Kidney (tissue), 14 donors: ENCODE measurements around the gene RGS14. TPM values are rescaled to one million over a fixed set of nuclear protein-coding genes. Genes with fewer than 3 reads are reported as not detected.
A peak's percentile ranks its signal among the peaks of the same experiment; 100 is the strongest.

Source experiments
- DNase-seq, 5 donors: peaks; one replicate each; pipeline ENCODE4 v3.0.0-alpha.2; 2013 to 2020
- FAIRE-seq: peaks from 2 replicates; lab custom pipeline; 2012; peaks lifted over from hg19 to GRCh38; lab: Jason Lieb, UNC
- H3K27ac ChIP-seq, 2 donors: one replicate each; pipeline ENCODE4 v1.7.0; 2013; ENCODE audit warnings: low read depth in 2 of 2, low read length in 2 of 2, inconsistent platforms in 1 of 2
- H3K27me3 ChIP-seq: one replicate; pipeline ENCODE4 v1.7.1; 2013; ENCODE audit warnings: low read length, inconsistent platforms; ENCODE audit not compliant: control insufficient read depth, insufficient read depth
- H3K36me3 ChIP-seq, 3 donors: one replicate each; pipeline versions ENCODE4 v1.7.0 to v1.7.1; 2013; ENCODE audit warnings: low read length in 3 of 3, control low read depth in 1 of 3, inconsistent platforms in 1 of 3; ENCODE audit not compliant: insufficient read depth in 3 of 3, control insufficient read depth in 2 of 3
- H3K4me1 ChIP-seq, 3 donors: one replicate each; pipeline versions ENCODE4 v1.7.0 to v1.7.1; 2013; ENCODE audit warnings: low read length in 3 of 3, inconsistent platforms in 1 of 3, low read depth in 1 of 3; ENCODE audit not compliant: control insufficient read depth in 2 of 3, insufficient read depth in 2 of 3
- H3K4me3 ChIP-seq, 3 donors: one replicate each; pipeline versions ENCODE4 v1.7.0 to v1.8.1; 2013; ENCODE audit warnings: low read length in 3 of 3, control low read depth in 1 of 3, inconsistent platforms in 1 of 3
- H3K9ac ChIP-seq, 3 donors: one replicate each; pipeline versions ENCODE4 v1.7.0 to v1.7.1; 2013; ENCODE audit warnings: low read length in 3 of 3, control low read depth in 1 of 3, inconsistent platforms in 1 of 3
- H3K9me3 ChIP-seq, 3 donors: one replicate each; pipeline versions ENCODE4 v1.7.0 to v1.7.1; 2013; ENCODE audit warnings: low read length in 3 of 3, control low read depth in 1 of 3, inconsistent platforms in 1 of 3; ENCODE audit not compliant: control insufficient read depth in 2 of 3, insufficient read depth in 1 of 3
- intact Hi-C: fragments of 100-400 bp; cut with DNase I; formaldehyde crosslinking; loops from one replicate; pipeline ENCODE4 v1.11.1; 2022
- polyA plus RNA-seq: library from polyadenylated mRNA; stranded (reverse); fragments of 350-450 nt; fragmentation: Illumina TruSeq; extraction: RNeasy Lipid Tissue Mini Kit (QIAGEN cat#74804); gene quantifications from one replicate; pipeline ENCODE4 v1.2.3, GENCODE V29; 2014; ENCODE audit warnings: low read depth, low replicate concordance; ENCODE audit not compliant: insufficient read depth
- total RNA-seq: library from RNA; stranded (reverse); fragmentation: NEBNext Ultra II Directional; extraction: Animal tissue kit (Norgen Biotek cat#: 25700); gene quantifications from one replicate; pipeline ENCODE4 v1.2.1, GENCODE V29; 2021
- TF ChIP-seq, protein P1 (sequence below): IDR thresholded peaks from 3 replicates; pipeline ENCODE4 v1.5.1; 2012; ENCODE audit warnings: mild to moderate bottlenecking, moderate library complexity, borderline replicate concordance; ENCODE audit not compliant: insufficient read depth; ENCODE audit errors: extremely low read depth
- donor health status: control.
- donor health status: control.
- donor health status: control.
- donor health status: control.
- donor health status: control.
- donor health status: DM: yes; HTN: yes; CAD: no.
- donor health status: Normal renal cell carcinoma (clear cell type).

The RGS14 gene
- total and polyA plus RNA-seq, 2 donors from 2014 or later, result 28.4 to 56.3 TPM

DNA sequence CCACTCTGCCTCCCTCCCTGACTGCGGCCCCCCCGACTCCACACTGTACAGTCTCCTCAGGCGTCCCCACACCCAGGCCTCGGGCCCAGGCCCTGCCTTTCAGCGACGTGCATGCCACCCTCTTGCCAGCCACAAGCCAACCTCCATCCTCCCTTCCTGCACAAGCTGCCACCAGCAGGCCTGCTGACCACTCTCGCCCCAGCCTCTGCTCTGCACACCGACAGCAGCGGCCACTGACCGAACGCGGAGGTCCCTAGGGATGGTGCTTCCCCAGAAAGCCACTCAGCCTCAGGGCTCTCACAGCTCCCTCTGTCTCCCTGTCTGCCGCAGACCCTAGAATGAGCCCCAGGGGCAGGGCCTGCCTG is 24.8 kb upstream of the RGS14 start:
- DNase-seq, result peak in 1 of 5 donors; percentile 61

DNA sequence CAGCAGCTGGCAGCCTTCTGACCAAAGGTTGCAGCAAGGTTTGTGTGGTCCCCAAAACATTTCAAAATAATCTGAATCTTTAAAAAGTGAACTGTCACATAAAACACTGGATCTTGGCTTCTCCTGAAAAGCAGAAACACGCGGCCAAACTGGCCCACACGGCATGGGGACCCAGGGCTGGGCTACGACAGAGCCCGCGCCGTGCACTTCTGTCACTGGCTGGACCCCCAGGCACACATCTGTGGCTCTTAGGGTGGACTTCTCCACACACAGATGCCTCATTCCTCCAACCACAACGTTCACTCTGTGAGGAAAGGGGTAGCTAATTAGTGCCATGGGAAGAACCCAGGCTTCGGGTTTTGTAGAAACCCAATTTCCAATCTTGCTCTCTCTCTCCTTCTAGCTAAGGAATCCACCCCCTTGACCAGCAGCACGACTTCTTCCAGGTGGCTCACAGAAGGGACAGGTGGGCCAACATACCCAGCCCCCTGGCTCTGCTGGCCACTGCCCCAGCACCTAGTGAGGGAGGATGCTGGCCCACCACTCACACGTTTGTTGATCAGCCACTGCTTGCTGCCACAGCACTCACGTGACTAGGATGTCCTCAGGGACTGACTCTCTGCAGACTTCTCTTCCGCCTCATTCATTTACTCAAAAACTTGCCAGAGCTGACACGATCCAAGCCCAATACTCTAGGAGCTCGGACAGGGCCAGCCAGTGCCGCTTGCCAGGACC is 24.1 kb upstream of the RGS14 start:
- H3K9me3 ChIP-seq, result no peaks in the 10 kb centered on the region
- DNase-seq, result peak in 1 of 5 donors; percentile 31
- no peak overlapping the region for H3K4me3 ChIP-seq
- H3K36me3 ChIP-seq, result peaks cover 0 to 60% (median 33%) of the 10 kb centered on the region in 3 donors
- peaks cover 0 to 3% (median 0%) of the 10 kb centered on the region in 3 donors for H3K4me1 ChIP-seq
- no peak overlapping the region for H3K27ac ChIP-seq
- no peak for FAIRE-seq
- H3K27me3 ChIP-seq, result no peaks in the 10 kb centered on the region
- intact Hi-C loops, result no loop called here
- TF ChIP-seq, protein P1, sequence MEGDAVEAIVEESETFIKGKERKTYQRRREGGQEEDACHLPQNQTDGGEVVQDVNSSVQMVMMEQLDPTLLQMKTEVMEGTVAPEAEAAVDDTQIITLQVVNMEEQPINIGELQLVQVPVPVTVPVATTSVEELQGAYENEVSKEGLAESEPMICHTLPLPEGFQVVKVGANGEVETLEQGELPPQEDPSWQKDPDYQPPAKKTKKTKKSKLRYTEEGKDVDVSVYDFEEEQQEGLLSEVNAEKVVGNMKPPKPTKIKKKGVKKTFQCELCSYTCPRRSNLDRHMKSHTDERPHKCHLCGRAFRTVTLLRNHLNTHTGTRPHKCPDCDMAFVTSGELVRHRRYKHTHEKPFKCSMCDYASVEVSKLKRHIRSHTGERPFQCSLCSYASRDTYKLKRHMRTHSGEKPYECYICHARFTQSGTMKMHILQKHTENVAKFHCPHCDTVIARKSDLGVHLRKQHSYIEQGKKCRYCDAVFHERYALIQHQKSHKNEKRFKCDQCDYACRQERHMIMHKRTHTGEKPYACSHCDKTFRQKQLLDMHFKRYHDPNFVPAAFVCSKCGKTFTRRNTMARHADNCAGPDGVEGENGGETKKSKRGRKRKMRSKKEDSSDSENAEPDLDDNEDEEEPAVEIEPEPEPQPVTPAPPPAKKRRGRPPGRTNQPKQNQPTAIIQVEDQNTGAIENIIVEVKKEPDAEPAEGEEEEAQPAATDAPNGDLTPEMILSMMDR, result no peak
- H3K9ac ChIP-seq, result no peak overlapping the region

More for the DNA sequence above, 24.8 kb upstream of the RGS14 start:
- no peak overlapping the region for H3K4me3 ChIP-seq
- no peaks in the 10 kb centered on the region for H3K27me3 ChIP-seq
- intact Hi-C loops, result no loop called here
- FAIRE-seq, result no peak
- no peak overlapping the region for H3K27ac ChIP-seq
- H3K4me1 ChIP-seq, result peaks cover 0 to 2% (median 0%) of the 10 kb centered on the region in 3 donors
- TF ChIP-seq, protein P1, result no peak
- H3K36me3 ChIP-seq, result peaks cover 0 to 57% (median 33%) of the 10 kb centered on the region in 3 donors
- no peak overlapping the region for H3K9ac ChIP-seq
- no peaks in the 10 kb centered on the region for H3K9me3 ChIP-seq

DNA sequence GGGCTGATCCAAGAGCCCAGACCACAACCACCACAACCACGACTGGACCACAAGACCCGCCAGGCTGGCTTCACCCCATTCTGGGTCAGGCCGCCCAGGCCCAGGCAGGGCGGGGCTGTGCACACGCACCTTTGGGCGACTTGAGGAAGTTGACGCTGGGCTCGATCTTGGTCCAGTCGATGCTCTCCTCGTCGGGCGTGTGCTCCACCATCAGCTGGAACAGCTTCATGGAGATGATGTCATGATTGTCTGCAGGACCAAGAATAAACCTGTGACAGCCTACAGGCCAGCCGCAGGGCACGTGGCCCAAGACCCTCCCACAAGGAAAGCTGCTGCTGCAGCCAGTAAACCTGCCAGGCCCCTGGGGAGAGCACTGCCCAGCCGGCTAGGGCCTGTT is 23.6 kb upstream of the RGS14 start:
- peaks cover 0 to 3% (median 0%) of the 10 kb centered on the region in 3 donors for H3K4me1 ChIP-seq
- intact Hi-C loops, result no loop called here
- H3K27ac ChIP-seq, result no peak overlapping the region
- H3K9me3 ChIP-seq, result no peaks in the 10 kb centered on the region
- H3K9ac ChIP-seq, result no peak overlapping the region
- no peaks in the 10 kb centered on the region for H3K27me3 ChIP-seq
- peaks cover 0 to 63% (median 33%) of the 10 kb centered on the region in 3 donors for H3K36me3 ChIP-seq
- TF ChIP-seq, protein P1, result no peak
- FAIRE-seq (no peak), DNase-seq (peak in 1 of 5 donors; percentile 66)
- H3K4me3 ChIP-seq, result no peak overlapping the region
